SK-N-SH (cell line): ENCODE measurements around the gene PTPRC.

Source experiments
- CHD2 ChIP-seq: fragments of 150-350 bp; IDR thresholded peaks from 2 replicates; pipeline ENCODE4 v1.6.1; 2018; ENCODE audit warnings: low read length; ENCODE audit not compliant: partially characterized antibody
- CTCF ChIP-seq: fragments of 200-600 bp; sonication (generic); IDR thresholded peaks from 2 replicates; pipeline ENCODE4 v1.6.1; 2017; ENCODE audit warnings: antibody characterized with exemption, mild to moderate bottlenecking, moderate library complexity
- ELF1 ChIP-seq: IDR thresholded peaks from 2 replicates; pipeline ENCODE4 v1.4.0; 2012
- GABPA ChIP-seq: IDR thresholded peaks from 2 replicates; pipeline ENCODE4 v1.4.0; 2012; ENCODE audit warnings: low read depth, mild to moderate bottlenecking
- GATA2 ChIP-seq: sonication (generic); formaldehyde crosslinking; IDR thresholded peaks from 2 replicates; pipeline ENCODE4 v1.5.0; 2020; ENCODE audit warnings: mild to moderate bottlenecking, missing genetic modification reagents
- JUND ChIP-seq: IDR thresholded peaks from 2 replicates; pipeline ENCODE4 v1.4.0; 2012
- MAX ChIP-seq: IDR thresholded peaks from 2 replicates; pipeline ENCODE4 v1.4.0; 2012; ENCODE audit warnings: low read depth
- POLR2AphosphoS5 ChIP-seq: IDR thresholded peaks from 2 replicates; pipeline ENCODE4 v1.6.1; 2012; ENCODE audit warnings: low read depth, low read length
- RAD21 ChIP-seq: IDR thresholded peaks from 2 replicates; pipeline ENCODE4 v1.6.1; 2012; ENCODE audit warnings: mild to moderate bottlenecking, low read length
- RFX5 ChIP-seq: IDR thresholded peaks from 2 replicates; pipeline ENCODE4 v1.6.1; 2012; ENCODE audit warnings: mild to moderate bottlenecking, improper control_type of control experiment, low read length
- TCF12 ChIP-seq: IDR thresholded peaks from 2 replicates; pipeline ENCODE4 v1.4.0; 2012

- TF ChIP-seq JUND (no peak), CTCF (no peak), MAX (no peak), RAD21 (no peak), RFX5 (no peak), POLR2AphosphoS5 (no peak), TCF12 (no peak), ELF1 (no peak), GATA2 (CRISPR knock-in tag) (no peak), CHD2 (no peak), GABPA (no peak)
These were observed 92.1 kb downstream of the PTPRC start for GRCh38 chr1:198730952-198731351.
